DOHH2 (cell line): Measurements from ENCODE around the gene ANXA6.

Experiments
- EZH2phosphoT487 ChIP-seq: fragments of 200-600 bp; sonication (generic); IDR thresholded peaks from 2 replicates; pipeline ENCODE4 v1.6.1; 2017; ENCODE audit warnings: borderline replicate concordance, mild to moderate bottlenecking, antibody characterized with exemption, low read length, moderate library complexity, mixed read lengths
- TF ChIP-seq, protein P1 (sequence below): fragments of 200-600 bp; sonication (generic); IDR thresholded peaks from one replicate; pipeline ENCODE4 v1.5.1; 2014; ENCODE audit warnings: antibody characterized with exemption, mild to moderate bottlenecking, low read depth, low read length; ENCODE audit not compliant: poor library complexity, severe bottlenecking

DNA sequence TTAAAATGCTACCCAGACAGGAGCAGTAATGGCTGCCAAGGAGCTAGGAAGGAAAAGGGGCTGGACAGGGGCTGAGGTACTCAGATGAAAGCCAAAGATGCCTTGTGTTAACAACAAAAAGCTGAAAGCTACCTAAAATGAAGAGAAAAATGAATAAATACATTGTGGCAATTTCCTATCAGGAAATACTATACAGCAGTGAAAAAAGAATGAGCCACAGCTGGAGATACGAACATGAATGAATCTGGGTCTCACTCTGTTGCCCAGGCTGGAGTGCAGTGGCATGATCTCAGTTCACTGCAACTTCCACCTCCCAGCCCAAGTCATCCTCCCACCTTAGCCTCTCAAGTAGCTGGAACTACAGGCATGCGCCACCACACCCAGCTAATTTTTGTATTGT is 83.0 kb downstream of the ANXA6 start:
- TF ChIP-seq, protein P1, sequence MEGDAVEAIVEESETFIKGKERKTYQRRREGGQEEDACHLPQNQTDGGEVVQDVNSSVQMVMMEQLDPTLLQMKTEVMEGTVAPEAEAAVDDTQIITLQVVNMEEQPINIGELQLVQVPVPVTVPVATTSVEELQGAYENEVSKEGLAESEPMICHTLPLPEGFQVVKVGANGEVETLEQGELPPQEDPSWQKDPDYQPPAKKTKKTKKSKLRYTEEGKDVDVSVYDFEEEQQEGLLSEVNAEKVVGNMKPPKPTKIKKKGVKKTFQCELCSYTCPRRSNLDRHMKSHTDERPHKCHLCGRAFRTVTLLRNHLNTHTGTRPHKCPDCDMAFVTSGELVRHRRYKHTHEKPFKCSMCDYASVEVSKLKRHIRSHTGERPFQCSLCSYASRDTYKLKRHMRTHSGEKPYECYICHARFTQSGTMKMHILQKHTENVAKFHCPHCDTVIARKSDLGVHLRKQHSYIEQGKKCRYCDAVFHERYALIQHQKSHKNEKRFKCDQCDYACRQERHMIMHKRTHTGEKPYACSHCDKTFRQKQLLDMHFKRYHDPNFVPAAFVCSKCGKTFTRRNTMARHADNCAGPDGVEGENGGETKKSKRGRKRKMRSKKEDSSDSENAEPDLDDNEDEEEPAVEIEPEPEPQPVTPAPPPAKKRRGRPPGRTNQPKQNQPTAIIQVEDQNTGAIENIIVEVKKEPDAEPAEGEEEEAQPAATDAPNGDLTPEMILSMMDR, result no peak
- TF ChIP-seq EZH2phosphoT487, result no peak
